GM19452 (cell line): ENCODE measurements around the gene ADGRF5.
"Not testable (repeated sequence)": the region's sequence is repeated elsewhere in the genome, so short reads cannot be mapped to it uniquely, and the experiment has no call there.

ENCODE experiments used
- ATAC-seq: cut with Tn5 transposase; IDR thresholded peaks from one replicate; pipeline ENCODE4 v1.9.1; 2021; ENCODE audit not compliant: unreplicated experiment

The ADGRF5 gene

DNA sequence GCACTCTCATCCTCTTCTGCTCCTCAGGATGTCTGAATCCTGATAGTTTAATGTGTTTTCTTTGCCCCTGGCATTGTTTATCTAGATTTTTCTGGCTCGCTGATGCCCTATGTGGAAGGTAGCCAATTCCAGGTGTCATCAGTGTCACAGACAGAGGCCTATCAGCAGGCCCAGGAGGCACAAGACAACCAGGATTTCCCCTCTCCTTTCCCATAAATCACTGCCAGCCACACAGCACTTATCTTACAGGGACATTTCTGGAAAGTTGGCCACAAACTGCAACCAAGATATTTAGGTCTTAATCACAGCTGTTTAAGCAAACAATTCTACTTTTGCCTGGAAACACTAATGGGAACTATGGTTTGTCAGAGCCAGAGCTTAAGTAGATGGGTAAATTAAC is 28.1 kb downstream of the ADGRF5 start:
- no peak for ATAC-seq

DNA sequence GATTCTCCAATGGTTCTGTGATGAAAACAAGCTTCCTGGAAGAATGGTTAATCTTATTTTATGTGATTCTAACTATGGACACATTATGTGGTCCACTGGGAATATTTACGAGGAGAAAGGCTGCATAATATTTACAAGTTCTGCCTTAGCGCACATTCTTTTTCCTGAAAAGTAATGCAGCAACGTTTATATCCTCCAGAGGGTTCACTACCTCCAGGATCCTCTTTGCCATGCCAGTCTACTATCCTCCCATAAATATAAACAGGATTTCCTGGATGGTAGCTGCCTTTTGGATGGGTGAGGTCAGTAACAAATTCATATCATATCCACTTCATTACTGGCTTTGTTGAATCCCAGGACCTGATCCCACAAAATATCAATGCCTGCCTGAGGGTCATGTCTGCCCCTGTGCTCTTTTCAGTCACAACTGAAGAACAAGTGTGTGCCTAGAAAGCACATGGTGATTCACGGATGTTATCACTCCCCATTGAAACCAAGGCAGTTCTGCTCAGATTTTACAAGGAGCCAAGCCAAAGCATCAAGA is 30.4 kb downstream of the ADGRF5 start:
- ATAC-seq = no peak

DNA sequence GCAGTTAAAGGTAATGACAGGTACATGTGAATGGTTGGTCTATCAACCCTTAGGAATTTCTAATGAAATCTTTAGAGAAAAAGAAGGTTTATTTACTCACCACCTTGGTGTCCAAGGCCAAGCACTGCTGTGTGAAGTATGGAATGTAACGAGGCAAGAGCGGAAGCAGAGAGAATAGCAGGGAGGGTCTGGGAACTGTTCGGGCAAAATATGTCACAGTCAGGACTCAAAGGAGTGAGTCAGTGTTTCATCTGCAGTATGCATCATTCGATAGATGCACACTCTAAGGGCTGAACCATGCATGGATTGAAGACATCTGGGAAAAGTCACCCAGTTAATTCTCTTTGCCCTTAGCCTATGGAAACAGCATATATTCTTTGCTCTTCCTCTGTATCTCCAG is 33.2 kb downstream of the ADGRF5 start:
- no peak for ATAC-seq

DNA sequence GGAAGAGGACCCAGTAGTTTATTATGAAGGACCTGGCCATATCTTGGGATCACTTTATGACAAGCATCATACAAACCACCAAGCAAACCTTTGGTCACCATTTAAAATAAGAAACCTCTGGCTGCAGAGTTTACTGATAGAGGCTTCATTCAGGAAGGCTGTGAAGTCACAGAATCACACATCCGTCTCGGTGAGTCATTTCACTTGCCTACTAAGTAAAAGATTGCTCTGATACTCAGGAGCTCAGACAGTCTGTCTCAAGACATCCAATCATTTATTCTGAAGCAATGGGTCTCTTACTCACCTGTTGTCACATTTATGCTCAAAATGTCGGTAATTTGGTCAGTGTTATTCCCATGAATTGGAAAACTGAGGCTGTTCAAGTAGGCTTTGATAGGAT is 33.7 kb downstream of the ADGRF5 start:
- ATAC-seq = no peak

DNA sequence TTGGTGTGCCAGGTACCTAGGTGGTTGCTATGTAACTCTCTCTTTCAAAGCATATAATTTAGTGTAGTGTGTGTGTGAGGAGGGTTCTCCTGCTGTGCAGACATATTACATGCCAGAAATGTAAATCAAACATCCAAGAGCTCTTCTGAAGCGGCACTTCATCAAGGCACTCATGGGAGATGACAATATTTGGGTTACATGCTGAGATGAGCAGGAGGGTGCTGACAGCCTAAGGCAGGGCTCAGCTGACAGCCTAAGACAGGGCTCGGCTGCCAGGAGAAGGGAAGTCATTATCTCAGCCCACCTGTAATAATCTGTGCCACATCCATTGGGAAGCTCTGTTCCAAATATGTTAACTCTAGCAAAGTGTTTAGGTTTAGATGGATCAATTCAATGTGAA is 39.1 kb downstream of the ADGRF5 start:
- ATAC-seq = no peak

DNA sequence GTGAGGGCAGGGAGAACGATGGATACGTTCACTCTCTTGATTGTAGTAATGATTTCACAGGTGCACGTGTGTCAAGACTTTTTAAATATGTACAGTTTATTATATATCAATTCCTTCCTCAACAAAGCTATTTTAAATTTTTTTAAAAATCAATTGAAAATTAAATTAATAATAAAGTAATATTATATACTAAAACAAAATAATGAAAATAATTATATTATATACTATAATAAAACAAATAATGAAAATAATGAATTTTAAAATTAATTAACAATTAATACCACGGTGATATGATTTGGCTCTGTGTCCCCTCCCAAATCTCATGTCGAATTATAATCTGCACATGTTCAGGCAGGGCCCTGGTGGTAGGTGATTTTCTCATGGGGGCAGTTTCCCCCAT is 42.7 kb downstream of the ADGRF5 start:
- no peak for ATAC-seq

DNA sequence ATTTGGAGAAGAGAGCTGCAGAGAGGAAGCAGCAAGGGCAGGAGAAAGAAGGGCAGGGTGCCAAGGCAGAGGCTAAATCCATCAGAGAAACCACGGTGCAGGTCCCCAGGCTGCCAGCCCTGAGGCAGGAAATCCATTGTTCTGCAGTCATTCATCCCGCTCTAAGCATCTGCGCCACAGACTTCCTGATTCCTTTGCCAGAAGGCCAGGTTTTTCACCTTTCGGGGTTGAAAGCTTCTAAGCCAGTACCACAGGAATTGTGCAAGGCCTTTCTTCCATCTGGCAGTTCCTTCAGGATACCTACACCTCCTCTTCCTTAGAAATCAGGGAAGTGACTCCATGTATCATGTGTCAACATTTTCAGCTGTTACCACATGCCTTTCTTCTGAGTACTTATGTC is 45.6 kb downstream of the ADGRF5 start:
- no peak for ATAC-seq

DNA sequence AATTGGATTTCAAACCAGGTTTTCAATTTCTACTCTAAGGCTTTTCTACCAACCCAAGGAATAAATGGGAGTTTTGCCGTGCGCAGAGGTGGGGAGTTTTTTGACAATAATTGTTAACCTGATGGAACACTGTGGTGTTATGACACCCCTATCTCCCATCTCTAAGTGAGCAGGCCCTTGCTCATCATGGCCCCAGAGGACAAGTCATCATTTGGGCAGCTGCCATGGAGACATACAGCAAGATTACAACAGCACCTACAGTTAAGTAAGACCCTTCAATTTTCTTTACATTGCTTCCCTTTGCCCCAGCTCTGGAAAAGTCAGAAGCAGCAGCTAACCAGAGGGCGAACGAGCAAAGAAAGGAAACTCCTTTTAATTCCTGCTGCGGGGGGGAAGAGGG is 54.3 kb downstream of the ADGRF5 start:
- ATAC-seq = no peak

DNA sequence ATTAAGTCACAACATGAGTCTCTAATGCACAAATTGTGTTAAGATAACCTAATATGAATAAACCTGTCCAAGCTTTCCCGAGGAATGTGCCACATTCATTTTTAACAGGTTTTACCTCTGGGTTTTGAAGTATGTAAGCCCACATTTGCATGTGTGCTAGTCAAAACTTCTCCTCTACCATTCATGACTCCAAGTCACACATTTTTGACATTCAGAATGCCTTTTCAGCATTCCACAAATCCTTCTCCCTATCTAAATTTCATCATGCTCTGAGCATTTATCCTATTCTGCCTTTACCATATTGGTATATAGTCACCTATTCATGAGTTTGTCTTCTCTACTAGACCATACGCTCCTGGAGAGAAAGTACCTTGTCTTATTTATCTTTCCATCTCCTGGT is 56.5 kb downstream of the ADGRF5 start:
- ATAC-seq = no peak

DNA sequence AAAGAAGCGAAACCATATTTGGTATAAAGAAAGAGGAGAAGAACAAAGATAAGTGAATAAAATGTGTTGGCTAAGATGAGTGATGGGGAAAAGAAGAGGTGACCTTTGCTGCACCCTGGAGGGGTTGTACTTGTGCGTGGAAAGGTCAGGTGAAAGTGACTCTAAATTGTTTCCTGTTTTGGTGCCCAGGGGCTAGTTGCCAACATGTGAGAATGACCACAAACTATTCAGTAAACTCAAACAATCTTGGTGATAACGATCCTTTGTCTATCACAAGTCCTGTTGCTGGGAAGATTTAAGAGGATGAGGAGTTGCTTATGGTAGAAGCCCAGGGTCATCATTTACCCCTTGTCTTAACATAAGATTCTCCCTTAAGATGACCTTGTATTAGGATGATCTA is 57.9 kb downstream of the ADGRF5 start:
- no peak for ATAC-seq

DNA sequence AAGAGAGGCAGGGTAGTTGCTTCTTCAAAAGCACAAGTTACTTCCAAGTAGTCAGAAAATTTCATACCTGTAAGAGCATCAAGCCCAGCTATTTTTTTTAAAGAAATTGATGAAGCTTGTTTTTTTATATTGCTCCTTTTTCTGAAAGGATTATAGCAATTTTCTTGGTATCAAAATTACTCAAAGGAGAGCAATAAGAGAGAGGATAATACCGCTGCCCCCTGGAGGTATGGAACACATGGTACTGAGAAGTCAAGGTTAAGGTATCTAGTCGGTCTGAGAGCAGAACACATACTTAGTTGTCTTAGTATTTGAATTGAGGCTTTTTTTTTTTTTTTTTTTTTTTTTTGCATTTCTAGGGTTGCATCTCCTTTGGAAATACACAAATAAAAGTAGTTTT is 59.4 kb downstream of the ADGRF5 start:
- no peak for ATAC-seq

DNA sequence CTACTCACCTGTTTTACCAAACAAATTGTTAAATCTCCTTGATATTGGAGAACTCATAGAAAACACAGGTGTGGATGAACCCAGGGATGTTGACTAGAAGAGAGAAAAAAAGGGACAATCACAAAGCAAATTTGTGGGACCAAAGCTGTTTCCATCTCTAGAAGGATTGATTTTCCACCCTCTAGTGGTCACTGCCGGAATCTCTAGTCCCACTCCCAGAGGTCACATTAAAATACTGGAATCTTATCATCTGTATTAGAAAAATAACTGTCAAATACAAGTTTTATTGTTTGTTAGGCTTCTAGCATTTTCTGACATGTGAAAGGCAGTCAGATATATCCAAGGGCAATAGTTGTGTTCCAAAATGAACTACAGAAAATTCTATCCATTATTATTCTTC is 65.8 kb downstream of the ADGRF5 start:
- ATAC-seq = not testable (repeated sequence)

DNA sequence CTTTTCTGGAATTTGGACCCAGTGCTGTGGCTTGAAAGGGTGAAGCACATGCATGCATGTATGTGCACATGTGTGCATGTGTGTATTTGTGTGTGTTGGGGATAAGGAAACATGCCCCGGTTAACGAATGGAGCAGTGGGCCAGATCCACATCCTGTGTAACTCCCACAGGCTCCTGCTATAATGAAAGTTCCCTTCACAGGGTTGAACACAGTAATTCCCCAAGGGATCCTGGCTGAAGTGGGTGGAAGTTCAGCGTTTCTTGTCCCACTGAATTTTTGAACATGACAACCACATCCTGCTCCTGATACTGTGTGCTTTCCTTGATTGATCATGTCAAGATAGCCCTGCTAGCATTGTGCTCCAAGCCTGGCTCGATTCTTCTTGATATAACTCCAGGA is 70.2 kb downstream of the ADGRF5 start:
- not testable (repeated sequence) for ATAC-seq

DNA sequence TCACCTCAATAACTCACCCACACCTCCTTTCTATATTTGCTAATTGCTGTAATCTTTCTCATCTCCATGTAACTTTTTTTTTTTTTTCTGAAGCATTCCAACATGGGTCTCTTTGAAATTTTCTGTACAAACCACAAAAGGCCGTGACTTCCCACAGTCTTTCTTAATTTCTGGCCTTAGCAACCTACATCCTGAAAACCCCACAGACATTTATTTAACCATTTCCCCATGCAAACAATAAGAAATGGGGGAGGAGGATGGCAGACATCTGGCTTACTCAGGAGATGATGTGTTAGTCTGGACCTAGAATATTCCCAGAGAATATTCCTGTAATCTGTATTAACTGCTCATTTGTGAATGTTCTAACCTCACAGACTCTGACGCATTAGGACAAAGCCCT is 70.9 kb downstream of the ADGRF5 start:
- ATAC-seq = no peak

DNA sequence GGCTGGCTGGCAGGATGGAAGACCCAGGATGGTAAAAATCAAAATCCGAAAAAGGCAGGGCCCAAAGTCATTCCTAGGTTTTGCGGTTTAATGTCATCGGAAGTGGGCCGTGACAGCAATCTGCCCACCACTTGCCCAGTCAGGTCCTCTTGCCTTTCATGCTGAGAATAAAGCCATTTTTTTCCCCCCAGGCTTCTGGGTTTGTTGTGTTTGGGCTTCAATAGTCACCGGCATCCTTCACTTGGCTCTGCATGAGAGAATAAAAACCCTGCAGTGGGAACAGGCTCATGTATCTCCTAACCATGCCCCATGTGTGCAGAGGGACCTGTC is 72.4 kb downstream of the ADGRF5 start:
- no peak for ATAC-seq

DNA sequence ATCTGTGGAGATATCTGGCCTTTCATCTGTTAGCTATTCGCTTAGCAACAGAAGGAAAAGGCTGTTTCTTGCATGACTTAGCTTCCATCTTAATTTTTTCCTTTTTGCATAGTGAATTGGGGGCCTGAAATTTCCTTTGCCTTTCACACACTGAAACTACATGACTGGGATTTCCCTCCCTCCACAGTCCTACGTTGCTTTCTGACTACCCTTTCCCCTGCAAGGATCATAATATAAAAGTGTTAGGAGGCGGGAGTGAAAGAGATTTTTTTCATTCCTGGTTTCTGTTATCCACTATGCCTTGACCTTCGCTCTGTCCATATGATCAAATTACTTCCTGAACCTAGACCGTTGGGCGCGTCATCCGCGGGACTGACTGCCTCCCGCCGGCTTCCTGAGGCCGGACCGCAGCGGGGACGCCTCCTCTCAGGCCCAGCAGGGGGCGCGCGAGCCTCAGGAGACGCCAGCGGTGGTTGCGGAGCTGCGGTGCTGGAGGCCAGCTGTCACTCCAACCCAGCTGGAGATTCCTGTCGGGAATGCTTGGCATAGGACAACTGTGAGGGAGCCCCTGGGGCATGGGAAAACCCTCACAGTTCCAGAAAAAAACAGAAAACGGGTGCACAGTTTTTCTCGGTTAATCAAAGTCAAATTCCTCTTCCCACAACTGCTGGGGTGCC is 72.9 kb downstream of the ADGRF5 start:
- ATAC-seq = peak; percentile 77

DNA sequence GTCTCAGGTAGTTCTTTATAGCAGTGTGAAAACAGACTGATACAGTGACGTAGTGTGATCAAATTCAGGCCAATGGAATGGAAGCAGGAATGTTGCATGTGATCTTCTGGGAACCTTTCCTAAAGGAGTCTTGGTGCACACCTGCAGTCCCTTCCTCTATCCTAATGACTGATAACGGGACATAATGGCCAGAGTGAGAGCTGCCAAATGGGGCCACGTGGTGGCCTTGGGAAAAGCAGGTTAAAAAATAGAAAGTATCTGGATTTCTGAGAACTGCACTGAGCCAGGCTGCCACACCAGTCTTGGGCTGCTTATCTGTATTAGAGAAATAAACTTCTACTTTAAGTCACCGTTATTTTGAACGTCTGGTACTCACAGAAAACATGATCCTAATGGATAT is 76.6 kb downstream of the ADGRF5 start:
- ATAC-seq = no peak

DNA sequence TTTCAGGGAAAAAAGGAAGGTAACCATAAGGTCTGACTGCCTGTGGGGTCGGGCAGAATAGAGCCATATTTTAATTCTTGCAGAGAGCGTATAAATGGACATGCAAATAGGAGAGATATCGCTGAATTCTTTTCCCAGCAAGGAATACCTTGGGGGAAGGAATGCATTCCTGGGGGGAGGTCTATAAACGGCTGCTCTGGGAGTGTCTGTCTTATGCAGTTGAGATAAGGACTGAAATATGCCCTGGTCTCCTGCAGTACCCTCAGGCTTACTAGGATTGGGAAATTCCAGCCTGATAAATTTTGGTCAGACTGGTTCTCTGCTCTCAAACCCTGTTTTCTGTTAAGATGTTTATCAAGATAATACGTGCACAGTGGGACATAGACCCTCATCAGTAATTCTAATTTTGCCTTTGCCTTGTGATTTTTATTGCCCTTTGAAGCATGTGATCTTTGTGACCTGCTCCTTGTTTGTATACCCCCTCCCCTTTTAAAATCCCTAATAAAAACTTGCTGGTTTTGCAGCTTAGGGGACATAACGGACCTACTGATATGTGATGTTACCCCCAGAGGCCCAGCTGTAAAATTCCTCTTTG is 79.4 kb downstream of the ADGRF5 start:
- not testable (repeated sequence) for ATAC-seq

DNA sequence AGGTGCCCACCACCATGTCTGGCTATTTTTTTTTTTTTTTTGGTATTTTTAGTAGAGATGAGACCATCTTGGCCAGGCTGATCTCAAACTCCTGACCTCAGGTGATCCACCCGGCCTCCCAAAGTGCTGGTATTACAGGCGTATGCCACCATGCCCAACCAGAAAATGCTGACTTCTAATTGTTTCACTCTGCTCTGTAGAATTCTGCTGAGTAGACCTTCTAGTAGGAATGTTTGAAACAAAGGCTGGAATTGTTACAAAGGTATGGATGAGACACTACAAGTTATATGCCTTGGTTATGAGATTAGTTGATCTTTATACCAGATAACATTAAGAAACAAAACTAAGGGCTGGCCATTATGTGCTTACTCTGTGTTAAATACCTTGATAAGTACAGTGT is 83.7 kb downstream of the ADGRF5 start:
- no peak for ATAC-seq

DNA sequence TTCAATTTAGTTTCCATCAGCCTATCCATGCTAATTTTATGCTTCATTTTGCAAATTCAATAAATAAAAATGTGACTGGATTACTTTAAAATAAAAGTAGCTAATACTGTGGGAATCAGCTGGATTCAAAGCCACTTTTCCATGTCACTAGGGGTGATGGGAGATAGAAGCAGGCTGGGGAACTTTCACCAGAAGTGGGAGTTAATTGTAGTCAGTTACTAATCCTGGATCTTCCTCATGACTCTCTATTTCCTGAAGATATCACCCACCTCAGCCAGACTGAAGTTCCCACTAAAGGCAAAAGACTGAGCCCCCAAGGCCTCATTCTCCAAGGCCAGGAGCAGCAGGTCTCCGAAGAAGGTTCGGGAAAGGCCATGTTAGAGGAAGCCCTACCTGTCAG is 86.7 kb downstream of the ADGRF5 start:
- not testable (repeated sequence) for ATAC-seq

DNA sequence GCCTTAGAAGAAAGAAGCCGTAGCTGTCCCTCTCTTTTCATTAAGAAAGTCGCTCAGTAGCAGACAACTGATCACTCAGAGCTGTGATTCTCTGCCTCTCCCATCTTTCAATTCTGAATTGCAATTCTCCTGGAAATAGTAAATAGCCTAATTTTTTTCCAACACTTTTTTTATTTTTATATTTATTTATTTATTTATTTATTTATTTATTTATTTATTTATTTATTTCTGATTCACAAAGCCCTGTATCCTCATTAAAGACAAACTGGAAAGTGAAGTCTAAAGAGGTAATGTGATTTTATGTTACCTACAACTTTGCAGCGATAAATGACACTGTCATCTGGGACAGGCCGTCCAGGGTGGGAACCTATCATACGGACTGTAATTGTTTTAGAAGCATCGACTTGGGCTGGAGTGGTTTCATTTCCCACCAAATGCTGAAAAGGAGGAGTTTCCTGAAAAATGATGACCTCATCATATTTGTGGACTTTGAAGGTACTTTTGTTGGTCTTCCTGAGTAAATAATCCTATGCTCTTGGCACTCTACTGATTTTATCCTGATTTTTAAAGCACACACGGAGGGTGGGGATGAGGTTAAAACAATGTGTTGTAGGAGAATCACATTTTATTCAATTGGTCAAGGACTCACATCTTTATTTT is 87.4 kb downstream of the ADGRF5 start:
- ATAC-seq = not testable (repeated sequence)

DNA sequence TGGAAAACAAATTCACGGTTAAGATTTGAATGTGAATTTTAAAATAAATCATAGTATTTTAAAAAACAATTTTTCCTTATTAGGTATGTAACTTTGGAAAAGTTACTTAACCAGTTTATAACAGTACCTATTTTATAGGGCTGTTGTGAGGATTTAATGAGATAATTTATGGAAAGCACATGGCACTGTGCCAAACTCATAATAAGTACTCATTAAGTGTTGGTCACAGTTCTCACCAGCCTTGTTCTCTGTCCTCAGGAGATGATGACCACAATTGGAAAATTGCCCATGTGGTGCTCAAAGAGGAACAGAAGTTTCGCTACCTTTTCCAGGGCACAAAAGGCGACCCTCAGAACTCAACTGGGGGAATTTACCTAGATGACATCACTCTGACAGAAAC is 88.9 kb downstream of the ADGRF5 start:
- ATAC-seq = no peak
